Measurements from ENCODE around the gene RGL2. TPM values are rescaled to one million over a fixed set of nuclear protein-coding genes. Genes with fewer than 3 reads are reported as not detected.

The RGL2 gene
- total and polyA plus RNA-seq, 2 of the 13 experiments (the other 11 are each of a cell fraction or from before 2014, with no cell fraction given) = 22.9 to 47.4 TPM

DNA sequence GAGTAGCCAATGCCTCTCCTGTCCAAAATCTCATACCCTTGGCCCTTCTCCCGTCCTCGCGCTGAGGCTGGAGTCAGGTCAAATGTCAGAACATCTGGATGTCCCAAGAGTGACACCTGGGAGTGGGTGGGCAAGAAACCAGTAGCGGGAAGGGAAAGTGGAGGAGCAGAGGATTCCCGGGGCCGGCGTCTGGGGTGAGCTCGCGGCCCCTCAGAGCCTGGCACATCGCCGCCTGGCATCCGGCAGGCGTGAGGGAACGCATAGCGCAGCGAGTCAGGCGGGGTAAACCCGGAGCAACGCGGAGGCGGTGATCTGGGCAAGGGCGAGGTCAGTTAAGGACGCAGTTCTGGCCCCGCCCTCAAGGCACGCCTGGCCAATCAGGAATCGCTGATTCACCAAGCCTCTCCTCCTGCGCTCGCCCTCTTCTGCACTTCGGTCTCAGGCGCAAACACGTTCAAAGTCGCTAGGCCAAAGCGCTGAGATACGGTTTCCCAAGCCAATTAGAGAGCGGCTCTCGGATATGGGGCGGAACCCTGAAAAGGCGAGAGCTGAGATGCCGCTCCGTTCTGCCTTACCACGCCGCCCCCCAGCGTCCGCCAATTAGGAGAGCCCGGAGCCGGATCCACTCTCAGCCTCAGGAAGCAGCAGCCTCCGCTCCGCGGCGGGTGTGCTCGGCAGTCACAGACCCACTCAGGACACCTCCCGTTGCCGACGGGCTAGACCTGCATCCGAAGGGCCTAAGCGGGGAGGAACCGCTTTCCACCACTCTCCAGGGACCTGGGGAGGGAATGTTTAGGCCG is 49.6 kb downstream of the RGL2 start (continued):
- TF ChIP-seq MAZ (IDR thresholded peaks at IDR 0.05; ENCODE audit: borderline replicate concordance, low read depth, low read length) (no peak), MAZ (CRISPR knock-in tag; IDR thresholded peaks at IDR 0.05; ENCODE audit: low read depth) (peak; percentile 73), E2F2 (CRISPR knock-in tag; IDR thresholded peaks at IDR 0.05; ENCODE audit: borderline replicate concordance) (no peak; the same call in 1 of the 2 replicates), MAFK (conservative IDR thresholded peaks at IDR 0.05 in 1 of 2, IDR thresholded peaks at IDR 0.05 in 1 of 2; ENCODE audit: low read length in 2 of 2) (peak; percentile 45 to 56), ZNF724P (CRISPR knock-in tag; IDR thresholded peaks at IDR 0.05; ENCODE audit: borderline replicate concordance) (peak; percentile 77; the same call in 1 of the 2 replicates), RFX5 (IDR thresholded peaks at IDR 0.05; ENCODE audit: low read depth, low read length) (peak; percentile 81; the same call in 1 of the 2 replicates), ZNF121 (CRISPR knock-in tag; IDR thresholded peaks at IDR 0.05) (no peak), SPEN (CRISPR knock-in tag; IDR thresholded peaks at IDR 0.05; ENCODE audit: low read depth) (peak; percentile 86; the same call in 1 of the 2 replicates), ZNF329 (CRISPR knock-in tag; IDR thresholded peaks at IDR 0.05; ENCODE audit: low read depth) (peak; percentile 69; the same call in 1 of the 2 replicates), ONECUT2 (CRISPR knock-in tag; IDR thresholded peaks at IDR 0.05) (no peak), NFKBIZ (CRISPR knock-in tag; IDR thresholded peaks at IDR 0.05) (0 out of 2 replicates have a peak, but pooled peaks have one; percentile 29), ZMYM3 (CRISPR knock-in tag; IDR thresholded peaks at IDR 0.05) (peak; percentile 24; the same call in 1 of the 2 replicates), ZNF766 (CRISPR knock-in tag; IDR thresholded peaks at IDR 0.05; ENCODE audit: borderline replicate concordance) (no peak), SRSF9 (IDR thresholded peaks at IDR 0.05; ENCODE audit: borderline replicate concordance, insufficient read depth, low read depth, low read length, poor library complexity, severe bottlenecking) (no peak), ZNF263 (CRISPR knock-in tag; IDR thresholded peaks at IDR 0.05) (no peak), ZNF781 (CRISPR knock-in tag; IDR thresholded peaks at IDR 0.05; ENCODE audit: borderline replicate concordance, not compliant biosample characterization) (no peak), ESRRA (CRISPR knock-in tag; IDR thresholded peaks at IDR 0.05; ENCODE audit: low read depth) (peak; percentile 85), PBX3 (CRISPR knock-in tag; IDR thresholded peaks at IDR 0.05; ENCODE audit: borderline replicate concordance) (peak; percentile 69; the same call in 1 of the 2 replicates), ZNF83 (CRISPR knock-in tag; IDR thresholded peaks at IDR 0.05; ENCODE audit: borderline replicate concordance) (no peak; the same call in 1 of the 2 replicates), CEBPB (IDR thresholded peaks at IDR 0.05; ENCODE audit: borderline replicate concordance, low read depth, low read length) (no peak), HDAC2 (CRISPR knock-in tag; IDR thresholded peaks at IDR 0.05) (peak; percentile 46; the same call in 1 of the 2 replicates), IRX3 (CRISPR knock-in tag; IDR thresholded peaks at IDR 0.05; ENCODE audit: borderline replicate concordance, low read depth) (no peak), THYN1 (CRISPR knock-in tag; IDR thresholded peaks at IDR 0.05; ENCODE audit: borderline replicate concordance, low read depth) (no peak; the same call in 1 of the 2 replicates), SMAD1 (CRISPR knock-in tag; IDR thresholded peaks at IDR 0.05; ENCODE audit: borderline replicate concordance, low read depth) (no peak)
- TF ChIP-seq, protein P1, sequence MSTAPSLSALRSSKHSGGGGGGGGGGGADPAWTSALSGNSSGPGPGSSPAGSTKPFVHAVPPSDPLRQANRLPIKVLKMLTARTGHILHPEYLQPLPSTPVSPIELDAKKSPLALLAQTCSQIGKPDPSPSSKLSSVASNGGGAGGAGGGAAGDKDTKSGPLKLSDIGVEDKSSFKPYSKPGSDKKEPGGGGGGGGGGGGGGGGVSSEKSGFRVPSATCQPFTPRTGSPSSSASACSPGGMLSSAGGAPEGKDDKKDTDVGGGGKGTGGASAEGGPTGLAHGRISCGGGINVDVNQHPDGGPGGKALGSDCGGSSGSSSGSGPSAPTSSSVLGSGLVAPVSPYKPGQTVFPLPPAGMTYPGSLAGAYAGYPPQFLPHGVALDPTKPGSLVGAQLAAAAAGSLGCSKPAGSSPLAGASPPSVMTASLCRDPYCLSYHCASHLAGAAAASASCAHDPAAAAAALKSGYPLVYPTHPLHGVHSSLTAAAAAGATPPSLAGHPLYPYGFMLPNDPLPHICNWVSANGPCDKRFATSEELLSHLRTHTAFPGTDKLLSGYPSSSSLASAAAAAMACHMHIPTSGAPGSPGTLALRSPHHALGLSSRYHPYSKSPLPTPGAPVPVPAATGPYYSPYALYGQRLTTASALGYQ (CRISPR knock-in tag; IDR thresholded peaks at IDR 0.05) = no peak

All from HepG2 (cell line).